ENCODE data around the gene VN1R4. TPM values are rescaled to one million over a fixed set of nuclear protein-coding genes. Genes with fewer than 3 reads are reported as not detected.

Gene VN1R4
- total and polyA plus RNA-seq, 2 of the 4 experiments (the other 2 are of a cell fraction), result not detected

- Histone ChIP-seq H3K27ac (ENCODE audit: insufficient read depth, low read length) (no peak overlapping the region), H3K9me1 (ENCODE audit: insufficient read depth, low read length) (no peaks in the 10 kb centered on the region), H4K91ac (ENCODE audit: insufficient read depth, low read depth, low read length) (no peak overlapping the region), H2AFZ (replicated peaks; ENCODE audit: low read length, poor library complexity) (no peak overlapping the region), H2AK9ac (replicated peaks; ENCODE audit: low read depth, low read length, poor library complexity) (no peak overlapping the region), H3K36me3 (ENCODE audit: control insufficient read depth, insufficient read depth, low read length) (no peaks in the 10 kb centered on the region), H3K4me2 (ENCODE audit: low read depth, low read length) (no peak overlapping the region), H3K79me1 (ENCODE audit: low read depth in 1 of 2, low read length in 2 of 2) (no peaks in the 10 kb centered on the region), H3K23ac (ENCODE audit: low read depth, low read length) (no peak overlapping the region), H2BK20ac (ENCODE audit: low read depth, low read length) (no peak overlapping the region), H3K4me3 (ENCODE audit: insufficient read depth, low read depth, low read length) (no peak overlapping the region), H3K9ac (ENCODE audit: low read depth, low read length) (no peak overlapping the region), H3K56ac (ENCODE audit: extremely low read depth, insufficient read depth, low read length) (no peak overlapping the region), H3K18ac (ENCODE audit: low read depth, low read length) (no peak overlapping the region), H3K4me1 (ENCODE audit: control insufficient read depth, insufficient read depth, low read length) (no peaks in the 10 kb centered on the region), H4K8ac (ENCODE audit: low read depth in 2 of 2, low read length in 2 of 2) (no peak overlapping the region), H4K5ac (ENCODE audit: low read depth, low read length) (no peak overlapping the region), H2BK15ac (ENCODE audit: low read depth, low read length) (no peak overlapping the region), H3K27me3 (ENCODE audit: control insufficient read depth, insufficient read depth, low read length) (no peaks in the 10 kb centered on the region), H2BK5ac (ENCODE audit: low read depth, low read length, poor library complexity, severe bottlenecking) (no peak overlapping the region), H3K14ac (replicated peaks; ENCODE audit: low read depth, low read length) (no peak overlapping the region), H3K9me3 (ENCODE audit: control insufficient read depth, insufficient read depth, low read length) (peaks cover 26% of the 10 kb centered on the region), H4K20me1 (ENCODE audit: insufficient read depth, low read length) (no peaks in the 10 kb centered on the region), H3K4ac (ENCODE audit: low read depth, low read length) (no peak overlapping the region), H2BK120ac (ENCODE audit: low read depth, low read length) (no peak overlapping the region), H2AK5ac (ENCODE audit: low read depth, low read length) (no peak overlapping the region)
- intact Hi-C loops (cut with micrococcal nuclease) (no loop called here), in situ Hi-C loops (cut with MboI; ENCODE audit: low sequenced_read_pairs) (no loop called here), dilution Hi-C loops (cut with HindIII; ENCODE audit: low sequenced_read_pairs, unreplicated experiment) (no loop called here)
- CTCF ChIA-PET, result no interaction called here
- no peak for DNase-seq
- ATAC-seq (ENCODE audit: low read depth), result no peak
- no peak for TF ChIP-seq MXI1 (IDR thresholded peaks at IDR 0.05; ENCODE audit: borderline replicate concordance, low read depth, low read length)
- no TSS peak for BruUV-seq (replicated peaks)
- POLR2A ChIA-PET (ENCODE audit: unreplicated experiment), result no interaction called here
- WGBS, 2 experiments (ENCODE audit: extremely low coverage in 2 of 2, insufficient read length in 1 of 2), result 83% methylated on average over 33 of the region's 47 CpGs; no CpG with 5 or more reads in 1 of the 2 experiments
Observed at GRCh38 chr19:53290758-53291549, 23.4 kb upstream of the VN1R4 start.
